ENCODE results near the gene UPF2.

The UPF2 gene

GRCh38 chr10:11881477-11882417 is 160.9 kb downstream of the UPF2 start:
- DNase-seq: no peak

DNA sequence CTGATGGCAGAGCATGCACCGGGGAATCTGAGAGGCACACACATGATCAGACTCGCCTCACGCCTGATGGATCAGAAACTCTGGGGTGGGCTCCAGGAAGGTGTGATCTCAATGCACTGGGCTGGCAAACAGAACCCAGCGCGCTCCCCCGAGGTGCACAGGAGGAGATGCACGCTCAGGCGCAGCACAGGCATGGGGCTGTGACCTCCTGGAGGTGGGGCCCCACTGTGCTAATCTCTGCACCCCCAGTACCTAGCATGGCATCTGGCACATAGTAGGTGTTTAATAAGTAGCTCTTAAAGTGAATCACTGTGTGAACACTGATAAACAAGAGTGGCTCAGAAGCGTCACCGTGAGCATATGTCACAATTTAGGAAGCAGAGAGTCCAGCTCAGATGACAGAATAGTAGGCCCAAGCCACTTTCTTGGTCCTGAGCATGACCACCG is 161.6 kb downstream of the UPF2 start:
- DNase-seq: no peak

DNA sequence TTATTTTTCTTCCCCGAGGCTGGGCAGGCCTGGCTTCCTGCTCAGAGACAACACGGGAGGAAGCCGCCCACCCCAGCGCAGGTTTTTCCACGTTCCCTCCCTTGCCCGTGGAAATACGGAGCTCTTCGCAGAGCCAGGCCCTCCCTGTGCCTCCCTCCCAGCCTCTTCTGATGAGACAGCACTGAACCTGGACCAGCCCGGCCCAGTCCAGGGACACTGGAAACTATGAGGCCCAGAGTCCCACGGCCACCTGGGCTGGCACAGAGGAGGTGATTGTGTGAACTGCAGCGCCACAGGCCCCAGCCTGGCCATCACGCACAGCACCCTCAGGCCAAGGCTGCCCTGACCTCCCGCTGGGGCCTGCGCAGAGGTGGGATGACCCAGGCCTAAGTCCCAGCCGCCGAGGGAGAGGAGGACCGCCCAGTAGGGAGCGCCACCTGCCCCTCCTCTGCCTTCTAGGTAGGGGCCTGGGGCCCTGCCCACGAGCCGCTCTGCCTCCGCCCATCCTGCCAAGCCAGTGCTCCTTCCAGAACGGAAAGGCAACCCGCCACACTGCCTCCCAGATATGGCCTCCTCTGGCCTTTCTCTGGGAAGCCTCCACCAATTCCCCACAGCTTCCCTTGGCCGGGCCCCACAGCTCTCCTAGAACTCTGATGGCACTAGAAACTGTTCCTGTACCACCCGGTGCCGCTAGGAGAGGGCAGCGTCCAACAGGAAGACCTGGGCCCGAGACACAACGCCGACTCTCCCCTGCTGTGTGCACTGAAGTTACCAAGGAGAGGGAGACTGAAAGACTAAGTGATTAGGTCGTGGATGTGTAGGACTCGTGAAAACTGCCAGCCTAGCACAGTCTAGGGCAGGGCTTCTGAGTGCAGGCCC is 162.2 kb downstream of the UPF2 start:
- no peak for DNase-seq

GRCh38 chr10:11879387-11880094 is 163.1 kb downstream of the UPF2 start:
- no peak for DNase-seq

DNA sequence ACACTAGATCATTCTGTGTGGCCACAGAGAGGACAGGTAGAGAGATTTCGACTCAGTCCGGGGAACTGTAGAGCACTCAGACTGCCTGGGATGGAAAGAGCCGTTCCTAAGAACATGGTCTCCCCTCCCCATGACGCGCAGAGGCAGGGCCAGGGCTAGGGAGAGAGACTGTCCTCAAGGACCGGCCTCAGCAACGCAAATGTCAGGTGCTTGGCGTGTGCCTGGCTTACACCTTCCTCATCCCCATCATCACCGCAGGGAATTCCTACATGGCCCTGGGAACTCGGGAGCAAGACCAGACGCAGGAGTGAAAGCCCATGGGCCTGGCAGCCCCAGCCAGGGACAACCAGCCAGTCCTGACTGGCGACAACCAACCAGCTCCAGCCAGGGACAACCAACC is 163.8 kb downstream of the UPF2 start:
- no peak for DNase-seq

DNA sequence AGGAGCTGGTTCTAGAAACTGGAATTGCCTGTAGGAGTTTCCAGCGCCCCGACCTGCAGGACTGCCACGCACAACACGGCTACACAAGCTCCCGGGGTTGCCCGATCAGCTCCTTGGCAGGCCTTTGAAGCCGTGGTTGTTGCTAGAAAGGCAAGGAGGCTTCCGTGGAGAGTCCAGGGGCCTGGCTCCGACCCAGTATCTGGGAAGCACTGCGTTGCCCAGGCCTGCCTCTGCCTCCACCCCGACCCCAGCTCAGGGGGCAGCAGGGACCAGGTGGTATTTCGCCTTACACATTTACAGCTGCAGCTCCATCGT is 165.1 kb downstream of the UPF2 start:
- no peak for DNase-seq

DNA sequence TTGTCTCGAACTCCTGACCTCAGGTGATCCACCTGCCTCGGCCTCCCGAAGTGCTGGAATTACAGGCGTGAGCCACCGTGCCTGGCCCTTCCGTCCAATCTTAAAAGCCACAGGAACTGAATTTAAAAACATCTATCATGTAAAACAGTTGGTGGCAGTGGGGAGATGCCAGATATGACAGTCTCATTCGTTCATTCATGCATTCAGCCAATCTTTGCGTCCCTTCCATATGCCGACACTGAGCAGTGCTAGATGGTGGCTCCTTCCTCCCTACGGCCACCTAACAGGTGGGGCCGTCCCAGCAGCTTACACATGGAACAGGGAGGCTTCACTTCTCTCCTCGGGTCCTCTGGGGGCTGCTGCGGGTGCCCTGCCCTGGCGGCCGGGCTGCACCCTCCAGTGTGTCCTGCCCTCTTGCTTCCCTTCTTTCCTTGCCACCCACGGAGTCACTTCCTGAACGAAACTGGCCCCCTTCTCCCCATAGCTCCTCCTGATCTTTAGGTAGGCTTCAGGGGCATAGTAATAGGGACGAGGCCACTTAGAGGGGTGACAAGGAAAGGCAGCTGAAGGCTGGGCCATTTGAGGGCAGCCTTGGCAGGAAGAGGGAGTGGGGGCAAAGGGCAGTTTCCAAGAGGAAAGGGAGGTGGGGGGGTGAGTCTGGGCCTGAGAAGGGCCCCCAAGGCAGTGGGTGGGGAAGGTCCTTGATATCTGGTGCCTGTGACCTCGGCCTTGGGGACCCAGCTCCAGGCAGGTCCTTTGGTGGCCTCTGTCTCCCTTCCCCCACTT is 165.6 kb downstream of the UPF2 start:
- DNase-seq: no peak

GRCh38 chr10:11876324-11876723 is 166.3 kb downstream of the UPF2 start:
- no peak for DNase-seq

GRCh38 chr10:11875494-11876281 is 166.9 kb downstream of the UPF2 start:
- DNase-seq: no peak

- no peak for DNase-seq
Observed at GRCh38 chr10:11874568-11875493, 167.8 kb downstream of the UPF2 start.

- DNase-seq: no peak
Observed at GRCh38 chr10:11871466-11871865, 171.1 kb downstream of the UPF2 start.

- DNase-seq: no peak
Observed at GRCh38 chr10:11870900-11871400, 171.7 kb downstream of the UPF2 start.

DNA sequence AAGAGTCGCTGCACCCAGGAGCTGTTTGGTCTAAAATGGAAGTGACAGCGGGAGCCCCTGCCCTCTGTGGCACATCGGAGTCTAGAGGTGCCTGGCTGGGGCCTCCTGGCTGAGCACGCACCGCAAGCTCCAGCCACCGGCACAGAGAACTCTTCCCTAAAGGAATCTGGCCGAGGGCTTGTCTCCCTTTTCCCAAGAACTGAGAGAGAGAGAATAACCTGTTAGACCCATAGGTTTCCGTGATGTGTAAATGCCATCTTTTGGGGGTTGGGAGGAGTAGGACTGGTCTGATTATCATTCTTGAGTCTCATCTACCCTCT is 172.2 kb downstream of the UPF2 start:
- DNase-seq: no peak
